RCC 7860 (cell line): ENCODE results near the gene DCAF6.
"Not testable (repeated sequence)": the region's sequence is repeated elsewhere in the genome, so short reads cannot be mapped to it uniquely, and the experiment has no call there.

Source experiments
- DNase-seq: peaks from one replicate; pipeline ENCODE4 v3.0.0-alpha.2; 2015; ENCODE audit warnings: low spot score
- FAIRE-seq: peaks from 2 replicates; lab custom pipeline; 2012; peaks lifted over from hg19 to GRCh38; lab: Jason Lieb, UNC

DCAF6 gene, protein sequence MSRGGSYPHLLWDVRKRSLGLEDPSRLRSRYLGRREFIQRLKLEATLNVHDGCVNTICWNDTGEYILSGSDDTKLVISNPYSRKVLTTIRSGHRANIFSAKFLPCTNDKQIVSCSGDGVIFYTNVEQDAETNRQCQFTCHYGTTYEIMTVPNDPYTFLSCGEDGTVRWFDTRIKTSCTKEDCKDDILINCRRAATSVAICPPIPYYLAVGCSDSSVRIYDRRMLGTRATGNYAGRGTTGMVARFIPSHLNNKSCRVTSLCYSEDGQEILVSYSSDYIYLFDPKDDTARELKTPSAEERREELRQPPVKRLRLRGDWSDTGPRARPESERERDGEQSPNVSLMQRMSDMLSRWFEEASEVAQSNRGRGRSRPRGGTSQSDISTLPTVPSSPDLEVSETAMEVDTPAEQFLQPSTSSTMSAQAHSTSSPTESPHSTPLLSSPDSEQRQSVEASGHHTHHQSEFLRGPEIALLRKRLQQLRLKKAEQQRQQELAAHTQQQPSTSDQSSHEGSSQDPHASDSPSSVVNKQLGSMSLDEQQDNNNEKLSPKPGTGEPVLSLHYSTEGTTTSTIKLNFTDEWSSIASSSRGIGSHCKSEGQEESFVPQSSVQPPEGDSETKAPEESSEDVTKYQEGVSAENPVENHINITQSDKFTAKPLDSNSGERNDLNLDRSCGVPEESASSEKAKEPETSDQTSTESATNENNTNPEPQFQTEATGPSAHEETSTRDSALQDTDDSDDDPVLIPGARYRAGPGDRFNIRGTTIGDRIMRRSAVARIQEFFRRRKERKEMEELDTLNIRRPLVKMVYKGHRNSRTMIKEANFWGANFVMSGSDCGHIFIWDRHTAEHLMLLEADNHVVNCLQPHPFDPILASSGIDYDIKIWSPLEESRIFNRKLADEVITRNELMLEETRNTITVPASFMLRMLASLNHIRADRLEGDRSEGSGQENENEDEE

DNA sequence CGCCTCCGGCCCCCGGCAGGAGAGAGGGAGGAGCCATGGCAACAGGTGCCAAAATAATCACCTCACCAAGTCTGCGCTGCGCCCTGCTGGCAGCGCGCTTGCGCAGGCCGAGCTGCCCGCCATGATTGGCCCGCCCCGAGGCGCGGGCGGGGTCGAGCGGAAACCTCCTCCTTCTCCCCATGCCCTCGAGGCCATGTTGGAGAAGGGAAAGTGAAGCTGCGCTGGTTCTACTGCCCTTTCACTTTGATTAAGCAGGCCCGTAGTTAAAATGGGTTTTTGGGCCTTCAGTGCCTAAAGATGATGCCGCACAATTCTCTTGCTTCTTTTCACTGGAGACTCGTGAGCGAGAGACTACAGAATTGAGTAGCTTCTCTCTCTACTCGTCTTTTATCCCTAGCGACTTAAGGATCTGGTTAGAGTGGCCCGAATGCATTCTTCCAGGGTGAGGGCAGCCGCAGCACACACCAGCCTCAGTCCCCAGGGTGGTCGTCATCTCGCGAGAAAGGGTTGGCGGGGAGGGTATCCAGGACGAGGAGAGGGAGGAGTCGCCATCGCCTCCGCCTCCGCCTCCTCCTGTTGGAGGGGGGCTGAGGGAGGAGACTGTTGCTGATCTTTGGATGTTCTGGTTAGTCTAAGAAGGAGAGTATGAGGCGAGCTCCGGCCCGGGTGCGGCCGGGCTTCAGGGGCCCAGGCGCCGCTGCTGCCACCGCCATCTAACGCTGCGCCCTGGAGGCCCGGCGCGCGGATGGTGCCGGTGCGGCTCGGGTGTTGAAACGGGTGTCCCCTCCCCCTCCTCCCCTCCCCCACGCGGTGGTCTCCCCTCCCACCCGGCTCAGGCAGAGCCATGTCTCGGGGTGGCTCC, at the start of gene DCAF6:
DCAF6 (plus strand) TSS at position 616 of the 862 bp plus-strand sequence; CDS start at position 845, 229 bp downstream.
- FAIRE-seq (peak; percentile 74), DNase-seq (peak; percentile 95)

DNA sequence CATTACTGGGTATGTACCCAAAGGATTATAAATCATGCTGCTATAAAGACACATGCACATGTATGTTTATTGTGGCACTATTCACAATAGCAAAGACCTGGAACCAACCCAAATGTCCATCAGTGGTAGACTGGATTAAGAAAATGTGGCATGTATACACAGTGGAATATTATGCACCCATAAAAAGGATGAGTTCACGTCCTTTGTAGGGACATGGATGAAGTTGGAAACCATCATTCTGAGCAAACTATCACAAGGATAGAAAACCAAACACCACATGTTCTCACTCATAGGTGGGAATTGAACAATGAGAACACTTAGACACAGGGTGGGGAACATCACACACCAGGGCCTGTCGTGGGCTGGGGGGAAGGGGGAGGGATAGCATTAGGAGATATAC, 49.3 kb upstream of the DCAF6 start:
- not testable (repeated sequence) for DNase-seq, FAIRE-seq

DNA sequence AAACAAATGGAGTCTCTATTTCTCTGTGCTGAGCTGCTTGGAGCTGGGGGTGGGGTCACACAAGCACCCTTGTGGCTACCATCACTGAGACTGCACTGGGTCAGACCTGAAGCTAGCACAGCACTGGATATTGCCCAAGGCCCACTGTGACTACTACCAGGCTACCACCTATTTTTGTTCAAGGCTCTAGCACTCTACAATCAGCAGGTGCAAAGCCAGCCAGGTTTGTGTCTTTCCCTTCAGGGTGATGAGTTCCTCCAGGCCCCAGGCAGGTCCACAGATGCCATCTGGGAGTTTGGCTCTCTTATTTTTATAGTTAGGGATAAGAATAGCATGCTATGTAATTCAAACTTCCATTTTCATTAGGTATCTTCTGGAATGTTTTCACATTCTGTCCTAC, 46.1 kb upstream of the DCAF6 start:
- DNase-seq (no peak), FAIRE-seq (no peak)

DNA sequence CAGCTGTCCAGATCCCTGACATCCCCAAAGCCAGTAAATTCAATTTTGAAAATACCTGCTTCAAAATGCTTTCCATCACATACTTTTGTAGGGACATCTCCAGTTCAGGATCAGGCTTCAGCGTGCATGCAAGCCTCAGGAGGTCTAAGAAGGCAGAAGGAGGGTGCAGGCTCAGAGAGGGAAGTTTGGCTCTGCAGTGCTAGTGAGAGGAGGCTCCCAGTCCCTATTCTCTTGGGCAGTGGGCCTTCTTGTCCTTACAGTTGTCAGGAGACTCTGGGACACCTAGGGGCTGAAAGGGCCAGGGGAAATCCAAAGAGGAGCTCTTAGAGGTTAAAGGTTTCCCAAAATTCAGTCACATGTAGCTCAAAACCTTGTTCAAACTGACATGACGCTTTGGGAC, 42.7 kb upstream of the DCAF6 start:
- FAIRE-seq (no peak), DNase-seq (no peak)

DNA sequence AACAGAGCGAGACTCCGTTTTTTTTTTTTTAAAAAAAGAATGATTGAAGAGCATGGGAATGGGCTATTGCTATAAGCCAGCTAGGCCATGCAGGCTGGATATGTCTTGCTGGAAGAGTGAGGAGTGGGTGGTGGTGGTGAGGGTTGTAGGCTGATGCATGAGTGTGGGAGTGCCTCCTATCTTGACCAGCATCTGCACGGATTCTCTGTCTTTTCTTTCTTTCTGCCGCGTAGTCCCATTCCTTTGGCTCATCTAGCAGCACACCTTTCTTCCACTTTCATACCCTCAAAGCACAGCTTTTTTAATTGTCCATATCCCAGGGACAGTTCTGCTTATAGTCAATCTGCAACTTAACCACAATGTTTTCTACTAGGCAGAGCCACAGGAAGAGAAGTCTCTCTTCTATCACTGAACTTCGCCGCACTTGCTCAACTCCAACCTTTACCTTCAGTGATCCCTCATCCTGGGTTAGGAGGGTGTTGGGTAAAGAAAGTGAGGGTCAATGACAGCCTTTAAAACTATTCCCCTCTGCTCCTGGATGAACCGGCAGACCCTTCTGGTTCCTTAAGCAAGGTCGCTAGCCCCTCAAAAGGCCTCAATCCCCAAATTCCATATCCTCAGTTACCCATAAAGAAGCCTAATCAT, 37.8 kb upstream of the DCAF6 start:
- no peak for DNase-seq
- no peak for FAIRE-seq

DNA sequence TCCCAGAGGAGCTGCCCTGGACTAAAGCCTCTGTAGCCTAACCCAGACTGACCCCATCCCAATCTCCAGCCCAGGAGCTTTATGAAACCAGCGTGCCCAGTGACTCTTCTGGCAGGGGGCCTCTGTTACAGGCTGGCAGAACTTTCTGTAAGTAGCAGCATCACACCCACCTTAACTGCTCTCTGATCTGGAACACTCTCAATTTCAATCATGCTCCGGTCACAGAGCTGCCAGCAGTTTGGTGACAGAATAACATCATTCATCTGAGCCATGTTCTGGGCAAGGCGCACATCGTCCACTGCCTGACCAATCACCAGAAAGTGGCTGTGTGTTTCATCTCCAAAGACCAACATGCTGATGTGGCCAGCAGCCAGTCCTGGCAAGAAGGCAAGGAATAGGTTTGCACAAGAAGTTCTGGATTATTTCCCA, 37.2 kb upstream of the DCAF6 start:
- DNase-seq (no peak), FAIRE-seq (no peak)

DNA sequence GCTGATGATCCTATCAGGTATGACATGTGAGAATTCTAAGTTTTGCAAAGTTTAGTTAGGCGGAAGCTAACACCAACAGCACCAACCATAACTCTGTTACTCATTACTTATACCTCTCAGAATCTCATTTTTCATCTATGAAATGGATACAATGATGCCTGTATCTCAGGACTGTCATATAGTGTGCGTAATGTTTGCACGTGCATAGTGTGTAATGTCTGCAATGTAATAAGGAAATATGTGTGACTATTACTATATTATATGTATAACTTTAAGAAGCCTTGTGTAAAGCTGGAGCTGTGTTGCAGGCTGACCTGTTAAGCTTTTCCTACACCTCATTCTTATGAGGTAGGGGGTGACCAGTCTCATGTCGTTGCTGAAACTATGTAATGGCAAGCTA, 35.6 kb upstream of the DCAF6 start:
- FAIRE-seq (no peak), DNase-seq (no peak)

DNA sequence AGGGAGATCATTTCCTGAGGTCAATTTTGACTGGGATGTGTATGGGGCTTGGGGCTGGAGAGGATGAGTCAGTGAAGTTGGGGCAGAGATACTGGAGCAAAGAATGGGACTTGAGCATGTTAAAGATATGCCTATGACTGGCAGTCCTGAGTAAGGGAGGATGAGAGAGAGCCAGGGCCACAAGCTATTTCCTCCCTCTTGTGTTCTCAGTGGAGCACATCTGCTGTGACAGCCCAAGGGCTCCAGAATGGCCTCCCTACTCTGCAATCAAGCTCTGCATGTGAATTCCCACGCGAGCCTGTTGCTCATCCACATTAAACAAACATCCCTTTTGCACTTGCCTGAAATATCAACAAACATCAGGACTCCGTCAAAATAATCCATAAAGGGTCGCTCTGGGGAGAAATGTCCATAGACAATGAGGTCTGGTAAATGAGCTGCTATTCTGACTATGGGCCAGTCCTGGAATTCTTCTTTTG, 31.8 kb upstream of the DCAF6 start:
- no peak for FAIRE-seq
- peak; percentile 46 for DNase-seq

DNA sequence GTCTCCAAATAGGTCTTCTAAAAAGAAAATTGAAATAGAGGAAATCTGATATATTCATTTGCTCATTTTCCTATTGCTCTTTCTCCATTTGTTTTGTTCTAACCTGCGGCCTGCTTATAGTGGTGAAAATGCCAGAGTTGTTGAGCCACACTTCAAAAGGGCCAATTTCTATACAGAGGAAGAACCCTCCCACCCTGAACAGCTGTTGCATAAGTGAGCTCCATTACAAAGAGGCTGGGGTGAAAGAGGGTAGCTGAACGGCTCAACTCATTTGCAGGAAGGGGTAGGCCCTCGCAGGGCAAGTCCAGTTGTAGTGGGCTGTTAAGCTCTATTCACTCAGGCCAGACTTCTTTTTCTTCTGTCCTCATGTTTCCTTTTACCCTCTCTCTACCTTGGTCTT, 31.3 kb upstream of the DCAF6 start:
- FAIRE-seq (no peak), DNase-seq (no peak)

DNA sequence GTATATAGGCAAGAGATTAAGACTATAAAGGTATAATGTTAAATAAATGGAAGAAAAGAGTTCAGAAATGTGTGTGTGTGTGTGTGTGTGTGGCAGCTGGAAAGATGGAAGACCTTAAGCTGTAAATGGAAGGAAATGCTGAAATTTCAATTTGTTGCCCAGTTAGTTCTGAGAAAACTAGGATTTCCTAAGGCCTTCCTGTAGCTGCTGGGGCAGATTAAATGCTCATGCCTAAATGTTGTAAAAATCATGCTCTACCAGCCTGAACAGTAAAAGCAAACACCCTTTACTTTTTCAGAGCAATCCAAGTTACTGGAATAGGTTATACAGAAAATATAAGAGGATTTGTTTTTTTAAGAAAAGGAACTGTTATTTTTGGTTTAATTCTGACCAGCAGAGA, 30.8 kb upstream of the DCAF6 start:
- FAIRE-seq (no peak), DNase-seq (no peak)

DNA sequence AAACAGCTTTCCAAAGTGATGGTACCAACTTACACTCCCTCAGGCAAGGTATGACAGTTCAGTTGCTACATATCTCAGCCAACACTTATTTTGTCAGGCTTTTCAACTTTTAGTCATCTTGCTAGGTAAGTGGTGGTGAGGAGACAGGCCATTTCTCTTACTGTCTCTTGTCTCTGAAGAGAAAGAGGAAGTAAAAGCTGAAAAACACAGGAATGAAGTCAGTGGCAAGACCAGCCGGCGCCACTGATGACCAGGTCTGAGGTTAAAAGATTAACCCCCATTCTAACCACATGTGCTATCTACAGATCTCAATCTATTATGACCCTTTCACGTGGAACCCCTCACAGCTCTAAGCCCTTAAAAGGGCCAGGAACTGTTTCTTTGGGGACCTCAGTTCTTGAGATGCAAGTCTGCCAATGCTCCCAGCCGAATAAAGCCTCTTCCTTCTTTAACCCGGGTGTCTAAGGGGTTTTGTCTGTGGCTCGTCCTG, 26.7 kb upstream of the DCAF6 start:
- peak; percentile 40 for DNase-seq
- no peak for FAIRE-seq

DNA sequence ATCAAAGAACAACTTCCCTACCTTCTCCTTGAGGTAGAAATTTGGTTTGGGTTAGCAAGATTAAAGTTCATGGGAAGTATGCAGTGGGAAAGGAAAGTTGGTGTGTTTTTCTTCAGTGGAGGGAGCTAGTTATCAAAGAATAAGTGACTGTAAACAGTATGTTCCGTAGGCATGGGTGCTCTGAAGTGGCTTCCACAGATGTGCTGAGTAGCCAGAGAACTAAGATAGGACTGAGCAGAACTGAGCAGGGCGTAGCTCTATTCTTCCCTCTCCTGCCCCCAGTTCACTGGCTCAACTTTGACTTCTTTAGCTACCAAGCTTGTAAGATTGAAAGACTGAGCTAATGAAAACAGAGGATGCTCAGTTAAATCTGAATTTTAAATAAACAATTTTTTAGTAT, 26.0 kb upstream of the DCAF6 start:
- FAIRE-seq, result no peak

DNA sequence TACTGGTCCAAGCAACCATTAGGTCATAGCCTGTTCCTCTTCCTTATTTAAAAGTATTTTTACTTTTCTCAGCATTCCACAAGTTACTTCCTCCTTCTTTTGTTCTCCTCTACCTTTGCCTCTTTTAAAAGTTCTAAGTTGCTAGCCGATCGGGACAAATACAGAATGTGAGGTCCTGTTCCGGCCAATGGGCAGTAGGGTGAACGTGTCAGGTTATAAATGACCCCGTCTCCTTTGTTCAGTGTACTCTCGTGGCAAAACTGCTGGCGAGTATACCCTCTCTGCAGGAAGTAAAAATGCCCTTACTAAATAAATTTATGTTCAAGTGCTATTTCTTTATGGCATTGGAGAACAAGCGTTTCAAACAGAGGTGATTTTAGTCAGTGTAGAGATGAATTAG, 25.1 kb upstream of the DCAF6 start:
- DNase-seq (no peak), FAIRE-seq (no peak)

More for the DNA sequence above, 26.0 kb upstream of the DCAF6 start:
- DNase-seq, result no peak

DNA sequence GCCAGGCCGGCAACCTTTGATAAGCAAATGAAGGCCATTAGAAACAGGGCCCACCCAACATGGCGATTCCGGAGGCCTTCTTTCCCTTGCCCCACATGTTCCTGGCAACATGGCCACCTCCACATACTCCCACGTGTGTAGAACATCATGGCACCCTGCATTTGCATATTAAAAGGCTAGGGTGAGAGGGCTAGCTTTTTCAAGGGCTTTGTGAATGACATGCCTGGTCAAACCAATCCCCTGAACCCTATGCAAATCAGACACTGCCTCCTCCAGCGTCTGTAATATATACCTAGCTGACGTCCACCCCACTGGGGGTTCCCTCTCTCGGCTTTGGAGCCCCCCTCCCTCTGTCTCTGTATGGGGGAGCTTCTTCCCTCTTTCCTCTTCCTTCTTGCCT, 24.2 kb upstream of the DCAF6 start:
- FAIRE-seq (no peak), DNase-seq (no peak)

DNA sequence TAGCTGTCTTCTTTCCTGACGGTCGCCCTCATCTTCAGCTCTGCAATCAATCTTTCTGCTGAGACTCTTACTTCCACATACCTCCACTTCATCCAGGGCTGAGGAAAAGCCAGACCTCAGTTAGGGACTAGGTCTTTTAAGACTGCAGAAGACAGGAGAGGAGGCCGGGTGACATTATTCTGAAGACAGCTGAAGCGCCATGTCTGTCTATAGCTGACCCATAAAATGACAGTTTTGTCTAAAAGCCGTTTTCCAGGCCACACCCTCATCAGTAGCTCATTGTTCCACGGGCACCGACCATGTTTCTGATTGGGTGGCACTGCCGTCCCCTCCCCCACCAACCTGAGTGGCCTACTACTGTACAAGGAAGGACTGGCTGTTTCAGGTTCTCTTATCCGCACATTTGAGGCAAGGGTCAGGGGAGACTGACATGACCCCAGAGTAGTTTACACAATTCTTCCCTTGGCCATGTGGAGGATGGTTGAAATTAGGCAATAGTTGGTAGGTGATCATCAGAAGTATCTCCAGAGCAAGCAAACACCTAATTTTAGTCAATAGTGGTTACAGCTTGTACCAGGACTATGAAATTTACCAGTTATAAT, 22.5 kb upstream of the DCAF6 start, which contains the start of gene ADCY10:
ADCY10 (minus strand) TSS at position 240 of the 602 bp plus-strand sequence. CDS start 8,994 bp downstream, outside the sequence.
- DNase-seq (no peak), FAIRE-seq (no peak)

DNA sequence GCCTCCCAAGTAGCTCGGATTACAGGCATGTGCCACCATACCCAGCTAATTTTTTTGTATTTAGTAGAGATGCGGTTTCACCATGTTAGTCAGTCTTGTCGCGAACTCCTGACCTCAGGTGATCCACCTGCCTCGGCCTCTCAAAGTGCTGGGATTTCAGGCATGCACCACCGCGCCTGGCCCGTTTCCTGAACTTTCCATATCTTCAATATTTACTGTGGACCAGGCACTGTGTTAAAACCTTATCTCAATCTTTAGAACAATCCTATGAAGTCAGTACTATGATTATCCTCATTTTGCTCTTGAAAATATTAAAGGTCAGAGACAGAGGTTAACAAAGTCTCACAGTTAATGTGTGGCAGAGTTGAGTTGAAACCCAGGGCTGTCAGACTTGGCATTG, 20.9 kb upstream of the DCAF6 start:
- FAIRE-seq, result no peak
- no peak for DNase-seq

DNA sequence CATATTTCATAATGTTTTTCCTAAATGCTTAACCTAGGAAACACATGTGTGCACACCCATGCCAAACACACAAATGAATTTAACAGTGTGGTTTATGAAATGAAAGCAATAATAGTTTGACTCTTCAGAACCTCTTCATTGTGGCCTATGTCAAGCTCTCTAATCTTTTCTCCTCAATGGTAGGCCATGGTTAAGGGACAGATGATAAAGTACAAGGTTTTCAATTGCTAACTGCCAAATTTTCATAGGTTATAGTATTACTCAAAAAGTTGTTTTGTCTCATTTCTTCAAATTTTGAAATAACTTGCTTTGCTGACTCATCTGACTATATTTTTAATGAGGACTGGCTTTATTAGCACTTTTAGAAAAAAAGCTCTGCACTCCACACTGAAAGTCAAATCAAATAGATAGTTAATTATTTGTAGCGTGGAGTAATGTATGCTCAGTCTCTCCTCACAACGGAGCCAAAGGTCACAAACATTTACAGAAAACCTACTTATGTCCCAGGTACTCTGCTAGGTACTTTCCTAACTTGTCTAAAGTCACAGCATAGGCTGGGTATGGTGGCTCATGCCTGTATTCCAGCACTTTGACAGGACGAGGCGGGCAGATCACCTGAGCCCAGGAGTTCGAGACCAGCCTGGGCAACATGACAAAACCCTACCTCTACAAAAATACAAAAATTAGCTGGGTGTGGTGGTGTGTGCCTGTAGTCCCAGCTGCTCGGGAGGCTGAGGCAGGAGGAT, 19.5 kb upstream of the DCAF6 start:
- no peak for FAIRE-seq

DNA sequence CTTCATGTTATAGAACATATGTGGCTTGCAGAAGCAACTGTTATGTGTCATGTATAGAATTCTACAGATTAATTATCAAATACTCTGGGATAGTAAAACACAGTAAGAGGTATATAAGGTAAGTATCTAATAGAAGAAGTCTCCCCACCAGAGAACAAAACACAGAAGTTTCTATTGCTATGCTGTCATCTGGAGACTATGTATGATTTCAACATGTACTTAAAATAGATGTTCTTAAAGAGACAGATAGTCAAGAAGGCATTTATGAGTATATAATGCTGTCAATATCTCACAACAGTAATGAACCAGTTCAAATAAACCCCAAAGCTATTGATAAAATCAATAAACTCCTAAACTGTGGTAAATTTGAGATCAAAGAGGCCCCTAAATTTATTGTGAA, 14.5 kb upstream of the DCAF6 start:
- FAIRE-seq (no peak), DNase-seq (no peak)

More for the DNA sequence above, 19.5 kb upstream of the DCAF6 start:
- DNase-seq, result no peak

DNA sequence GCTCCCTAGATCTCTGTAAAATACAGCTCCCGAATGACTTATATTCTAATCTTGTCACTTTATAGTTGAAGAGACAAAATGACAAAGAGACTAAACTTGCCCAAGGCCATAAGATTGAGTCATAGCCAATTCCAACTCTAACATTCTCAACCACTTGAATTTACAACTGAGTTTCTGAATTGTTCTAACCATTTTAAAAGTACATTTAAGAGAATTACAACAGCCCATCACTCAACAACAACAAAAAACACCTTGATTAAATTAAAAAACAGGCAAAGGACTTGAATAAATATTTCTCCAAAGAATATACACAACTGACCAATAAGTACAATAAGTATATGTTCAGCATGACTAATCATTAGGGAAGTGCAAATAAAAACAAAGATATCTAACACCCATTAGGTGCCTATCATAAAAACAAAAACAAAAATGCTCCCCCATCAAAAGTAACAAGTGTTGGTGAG, 13.8 kb upstream of the DCAF6 start:
- FAIRE-seq (peak; percentile 63), DNase-seq (no peak)
